ENCODE results near the gene OSBPL6. TPM values are rescaled to one million over a fixed set of nuclear protein-coding genes. Genes with fewer than 3 reads are reported as not detected.
"Not testable (repeated sequence)": the region's sequence is repeated elsewhere in the genome, so short reads cannot be mapped to it uniquely, and the experiment has no call there.

The OSBPL6 gene
- total RNA-seq, 1 experiment from 2014 or later, result 2.3 TPM

DNA sequence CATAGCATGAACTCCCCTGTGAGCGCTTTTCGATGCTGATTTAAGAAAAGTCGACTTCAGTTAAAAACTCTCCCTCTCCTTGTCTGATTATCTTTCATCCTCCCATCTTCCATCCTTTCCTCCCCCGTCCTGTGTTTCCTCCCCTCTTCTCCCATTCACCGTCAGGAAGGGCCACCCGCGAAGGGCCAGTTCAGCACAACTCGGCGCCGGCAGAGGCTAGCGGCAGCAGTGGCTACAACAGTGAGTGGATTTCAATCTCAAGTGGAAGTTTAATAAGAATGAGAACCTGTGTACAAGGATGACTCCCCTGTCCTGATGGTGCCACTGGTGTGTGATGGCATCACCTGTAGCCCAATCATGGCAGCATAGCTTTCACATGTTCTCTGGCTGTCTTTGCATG, 149.8 kb downstream of the OSBPL6 start:
- intact Hi-C loops (cut with micrococcal nuclease; ENCODE audit: unreplicated experiment), result no loop called here
- Mint-ChIP-seq H3K4me1 (ENCODE audit: low read depth, unreplicated experiment) (no peaks in the 10 kb centered on the region), H3K9me3 (ENCODE audit: low read depth, unreplicated experiment) (no peaks in the 10 kb centered on the region), H3K27me3 (ENCODE audit: unreplicated experiment) (no peaks in the 10 kb centered on the region), H3K27ac (ENCODE audit: unreplicated experiment) (no peak overlapping the region), H3K4me3 (ENCODE audit: low read depth, unreplicated experiment) (no peak overlapping the region), H3K36me3 (ENCODE audit: insufficient read depth, unreplicated experiment) (no peaks in the 10 kb centered on the region)
- BruUV-seq (replicated peaks), result no TSS peak
- CTCF ChIA-PET, result no interaction called here
- TF ChIP-seq, protein P1, sequence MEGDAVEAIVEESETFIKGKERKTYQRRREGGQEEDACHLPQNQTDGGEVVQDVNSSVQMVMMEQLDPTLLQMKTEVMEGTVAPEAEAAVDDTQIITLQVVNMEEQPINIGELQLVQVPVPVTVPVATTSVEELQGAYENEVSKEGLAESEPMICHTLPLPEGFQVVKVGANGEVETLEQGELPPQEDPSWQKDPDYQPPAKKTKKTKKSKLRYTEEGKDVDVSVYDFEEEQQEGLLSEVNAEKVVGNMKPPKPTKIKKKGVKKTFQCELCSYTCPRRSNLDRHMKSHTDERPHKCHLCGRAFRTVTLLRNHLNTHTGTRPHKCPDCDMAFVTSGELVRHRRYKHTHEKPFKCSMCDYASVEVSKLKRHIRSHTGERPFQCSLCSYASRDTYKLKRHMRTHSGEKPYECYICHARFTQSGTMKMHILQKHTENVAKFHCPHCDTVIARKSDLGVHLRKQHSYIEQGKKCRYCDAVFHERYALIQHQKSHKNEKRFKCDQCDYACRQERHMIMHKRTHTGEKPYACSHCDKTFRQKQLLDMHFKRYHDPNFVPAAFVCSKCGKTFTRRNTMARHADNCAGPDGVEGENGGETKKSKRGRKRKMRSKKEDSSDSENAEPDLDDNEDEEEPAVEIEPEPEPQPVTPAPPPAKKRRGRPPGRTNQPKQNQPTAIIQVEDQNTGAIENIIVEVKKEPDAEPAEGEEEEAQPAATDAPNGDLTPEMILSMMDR (IDR thresholded peaks at IDR 0.05; ENCODE audit: unreplicated experiment), result no peak
- no peak for DNase-seq

DNA sequence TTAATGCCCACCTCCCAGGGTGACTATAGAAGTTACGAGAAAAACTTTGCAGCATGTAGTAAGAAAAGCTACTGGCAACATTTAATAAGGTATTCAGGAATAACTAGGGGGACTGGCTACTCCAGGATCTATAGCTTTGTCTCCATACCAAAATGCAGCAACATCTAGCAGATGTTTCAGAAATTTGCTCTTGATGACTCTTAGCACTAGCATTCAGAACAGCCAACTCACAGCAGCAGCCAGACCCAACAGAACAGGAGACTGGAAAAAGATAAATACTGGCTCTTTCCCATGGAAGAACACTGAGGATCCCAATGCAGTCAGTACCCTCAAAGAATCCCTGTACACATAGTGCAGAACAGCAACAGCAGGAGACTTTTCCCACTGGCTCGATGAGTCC, 151.6 kb downstream of the OSBPL6 start:
- no peak overlapping the region for H3K4me3 Mint-ChIP-seq (ENCODE audit: low read depth, unreplicated experiment)
- CTCF ChIA-PET, result no interaction called here
- BruUV-seq (replicated peaks), result no TSS peak
- no peaks in the 10 kb centered on the region for H3K36me3 Mint-ChIP-seq (ENCODE audit: insufficient read depth, unreplicated experiment)
- H3K9me3 Mint-ChIP-seq (ENCODE audit: low read depth, unreplicated experiment), result no peaks in the 10 kb centered on the region
- intact Hi-C loops (cut with micrococcal nuclease; ENCODE audit: unreplicated experiment), result no loop called here
- no peak for DNase-seq
- H3K27ac Mint-ChIP-seq (ENCODE audit: unreplicated experiment), result no peak overlapping the region
- H3K27me3 Mint-ChIP-seq (ENCODE audit: unreplicated experiment), result no peaks in the 10 kb centered on the region
- TF ChIP-seq, protein P1 (IDR thresholded peaks at IDR 0.05; ENCODE audit: unreplicated experiment), result no peak
- no peaks in the 10 kb centered on the region for H3K4me1 Mint-ChIP-seq (ENCODE audit: low read depth, unreplicated experiment)

DNA sequence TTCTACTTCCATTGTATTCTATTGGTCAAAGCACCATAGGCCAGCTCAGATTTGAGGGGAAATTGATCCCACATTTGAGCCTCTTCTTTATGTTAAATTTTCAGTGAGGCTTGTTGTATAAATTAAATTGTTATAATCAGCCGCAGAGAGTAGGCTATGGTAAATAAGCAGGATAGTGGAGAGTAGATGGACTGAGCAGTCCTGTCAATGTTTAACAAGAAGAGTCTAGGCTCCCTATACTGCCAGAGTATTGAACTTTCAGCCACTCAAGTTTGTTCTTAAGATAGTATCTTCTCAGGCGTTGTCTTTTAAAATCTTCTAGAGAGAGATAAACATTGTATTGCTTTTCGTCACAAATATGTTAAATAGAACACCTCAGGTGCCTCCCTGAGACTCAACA, 155.7 kb downstream of the OSBPL6 start:
- H3K27me3 Mint-ChIP-seq (ENCODE audit: unreplicated experiment), result no peaks in the 10 kb centered on the region
- CTCF ChIA-PET, result no interaction called here

DNA sequence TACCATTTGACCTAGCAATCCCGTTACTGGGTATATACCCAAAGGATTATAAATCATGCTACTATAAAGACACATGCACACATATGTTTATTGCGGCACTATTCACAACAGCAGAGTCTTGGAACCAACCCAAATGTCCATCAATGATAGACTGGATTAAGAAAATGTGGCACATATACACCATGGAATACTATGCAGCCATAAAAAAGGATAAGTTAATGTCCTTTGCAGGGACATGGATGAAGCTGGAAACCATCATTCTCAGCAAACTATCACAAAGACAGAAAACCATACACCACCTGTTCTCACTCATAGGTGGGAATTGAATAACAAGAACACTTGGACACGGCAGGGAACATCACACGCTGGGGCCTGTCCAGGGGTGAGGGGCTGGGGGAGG, 163.4 kb downstream of the OSBPL6 start:
- intact Hi-C loops (cut with micrococcal nuclease; ENCODE audit: unreplicated experiment); H3K4me3 Mint-ChIP-seq (ENCODE audit: low read depth, unreplicated experiment); BruUV-seq (replicated peaks); CTCF ChIA-PET; H3K9me3 Mint-ChIP-seq (ENCODE audit: low read depth, unreplicated experiment); DNase-seq; H3K27ac Mint-ChIP-seq (ENCODE audit: unreplicated experiment); H3K36me3 Mint-ChIP-seq (ENCODE audit: insufficient read depth, unreplicated experiment); H3K27me3 Mint-ChIP-seq (ENCODE audit: unreplicated experiment); H3K4me1 Mint-ChIP-seq (ENCODE audit: low read depth, unreplicated experiment): not testable (repeated sequence)

More for the DNA sequence above, 155.7 kb downstream of the OSBPL6 start:
- Mint-ChIP-seq H3K4me3 (ENCODE audit: low read depth, unreplicated experiment) (no peak overlapping the region), H3K4me1 (ENCODE audit: low read depth, unreplicated experiment) (no peaks in the 10 kb centered on the region), H3K9me3 (ENCODE audit: low read depth, unreplicated experiment) (peaks cover 3% of the 10 kb centered on the region), H3K36me3 (ENCODE audit: insufficient read depth, unreplicated experiment) (no peaks in the 10 kb centered on the region), H3K27ac (ENCODE audit: unreplicated experiment) (no peak overlapping the region)
- TF ChIP-seq, protein P1 (IDR thresholded peaks at IDR 0.05; ENCODE audit: unreplicated experiment), result no peak
- intact Hi-C loops (cut with micrococcal nuclease; ENCODE audit: unreplicated experiment), result no loop called here
- BruUV-seq (replicated peaks), result no TSS peak
- no peak for DNase-seq

DNA sequence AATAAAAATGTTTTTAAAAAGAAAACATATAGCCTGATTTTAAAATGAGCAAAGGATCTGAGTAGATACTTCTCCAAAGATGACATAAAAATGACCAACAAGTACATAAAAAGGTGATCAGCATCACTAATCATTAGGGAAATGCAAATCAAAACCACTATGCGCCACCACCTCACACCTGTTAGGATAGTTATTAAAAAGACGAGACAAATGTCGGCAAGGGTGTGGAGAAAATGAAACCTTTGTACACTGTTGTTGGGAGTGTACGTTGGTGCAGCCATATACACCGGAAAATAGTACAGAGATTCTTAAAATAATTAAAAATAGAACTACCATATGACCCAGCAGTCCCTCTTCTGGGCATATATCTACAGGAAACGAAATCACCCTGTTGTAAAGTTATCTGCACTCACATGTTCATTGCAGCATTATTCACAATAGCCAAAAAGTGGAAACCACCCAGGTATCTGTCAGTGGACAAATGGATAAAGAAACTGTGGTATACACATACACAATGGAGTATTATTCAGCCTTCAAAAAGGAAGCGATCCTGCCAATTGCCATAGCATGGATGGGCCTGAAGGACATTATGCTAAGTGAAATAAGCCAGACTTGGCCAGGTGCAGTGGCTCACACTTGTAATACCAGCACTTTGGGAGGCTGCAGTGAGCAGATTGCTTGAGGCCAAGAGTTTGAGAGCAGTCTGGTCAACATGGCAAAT, 165.0 kb downstream of the OSBPL6 start:
- Mint-ChIP-seq H3K27ac (ENCODE audit: unreplicated experiment) (no peak overlapping the region), H3K9me3 (ENCODE audit: low read depth, unreplicated experiment) (peaks cover 3% of the 10 kb centered on the region), H3K27me3 (ENCODE audit: unreplicated experiment) (no peaks in the 10 kb centered on the region), H3K4me1 (ENCODE audit: low read depth, unreplicated experiment) (no peaks in the 10 kb centered on the region), H3K36me3 (ENCODE audit: insufficient read depth, unreplicated experiment) (no peaks in the 10 kb centered on the region), H3K4me3 (ENCODE audit: low read depth, unreplicated experiment) (no peak overlapping the region)
- BruUV-seq (replicated peaks), result no TSS peak
- CTCF ChIA-PET, result no interaction called here
- intact Hi-C loops (cut with micrococcal nuclease; ENCODE audit: unreplicated experiment), result no loop called here
- no peak for DNase-seq
- TF ChIP-seq, protein P1 (IDR thresholded peaks at IDR 0.05; ENCODE audit: unreplicated experiment), result no peak

Data from Calu3 (cell line).